Measurements from ENCODE around the gene OPA1.

DNA sequence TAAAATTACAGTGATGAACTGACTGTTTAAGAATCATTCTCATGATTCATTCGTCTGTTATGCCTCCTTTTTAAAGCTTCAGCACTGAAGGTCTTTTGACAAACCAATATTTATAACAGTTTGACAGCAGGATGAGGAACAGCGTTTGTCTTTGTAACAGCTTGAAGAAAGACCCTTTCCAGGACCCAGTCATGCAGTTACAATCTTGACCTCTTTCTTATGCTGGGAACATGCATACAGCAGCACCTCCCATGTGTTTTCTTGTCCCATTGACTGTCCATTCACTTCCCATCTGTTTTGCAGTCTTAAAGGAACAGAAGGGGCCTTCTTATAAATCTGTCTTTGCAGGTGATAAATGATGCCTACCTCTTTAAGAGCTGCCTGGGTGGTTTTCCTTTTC, 87.2 kb downstream of the OPA1 start:
- TF ChIP-seq GATA3 (IDR thresholded peaks at IDR 0.05; ENCODE audit: low read depth, low read length) (no peak), GATA2 (IDR thresholded peaks at IDR 0.05; ENCODE audit: low read depth, low read length) (no peak)
